HepG2 (cell line): ENCODE measurements around the gene CABP2. TPM values are rescaled to one million over a fixed set of nuclear protein-coding genes. Genes with fewer than 3 reads are reported as not detected.

Experiments
- CENPBD1 ChIP-seq: sonication (generic); formaldehyde crosslinking; IDR thresholded peaks from 2 replicates; pipeline ENCODE4 v1.8.0; 2022; ENCODE audit warnings: missing genetic modification reagents, low read depth, mild to moderate bottlenecking, borderline replicate concordance
- ERF ChIP-seq: IDR thresholded peaks from 2 replicates; pipeline ENCODE4 v1.6.1; 2018; ENCODE audit warnings: missing biosample characterization, missing genetic modification reagents
- FOXP1 ChIP-seq, 2 experiments: fragments of 450-650 bp in 1 of 2; IDR thresholded peaks; 2 replicates each; pipeline ENCODE4 v1.6.1; 2017 to 2018; ENCODE audit warnings: antibody characterized with exemption in 1 of 2
- IRX3 ChIP-seq: sonication (generic); formaldehyde crosslinking; IDR thresholded peaks from 2 replicates; pipeline ENCODE4 v1.8.1; 2023; ENCODE audit warnings: mild to moderate bottlenecking, low read depth, missing genetic modification reagents, borderline replicate concordance
- ISL2 ChIP-seq: sonication (generic); formaldehyde crosslinking; IDR thresholded peaks from 2 replicates; pipeline ENCODE4 v1.5.0; 2020; ENCODE audit warnings: missing genetic modification reagents
- KDM5B ChIP-seq: sonication (generic); formaldehyde crosslinking; IDR thresholded peaks from 2 replicates; pipeline ENCODE4 v1.4.0; 2020; ENCODE audit warnings: missing genetic modification reagents, mild to moderate bottlenecking, borderline replicate concordance
- MYNN ChIP-seq: sonication (generic); formaldehyde crosslinking; IDR thresholded peaks from 2 replicates; pipeline ENCODE4 v1.4.0; 2020; ENCODE audit warnings: mild to moderate bottlenecking, low read depth, missing genetic modification reagents
- NR2F2 ChIP-seq: IDR thresholded peaks from 2 replicates; pipeline ENCODE4 v1.6.1; 2012; ENCODE audit warnings: low read depth, inconsistent platforms, borderline replicate concordance
- PPARG ChIP-seq: conservative IDR thresholded peaks from 2 replicates; pipeline ENCODE4 v1.6.1; 2016; ENCODE audit warnings: missing biosample characterization, missing genetic modification reagents
- PRDM4 ChIP-seq: sonication (generic); formaldehyde crosslinking; IDR thresholded peaks from 2 replicates; pipeline ENCODE4 v1.9.0; 2021; ENCODE audit warnings: missing genetic modification reagents, borderline replicate concordance
- TBL1XR1 ChIP-seq: fragments of 150-350 bp; IDR thresholded peaks from 2 replicates; pipeline ENCODE4 v1.6.1; 2014; ENCODE audit warnings: borderline replicate concordance, low read length; ENCODE audit not compliant: partially characterized antibody
- TFDP2 ChIP-seq: sonication (generic); formaldehyde crosslinking; IDR thresholded peaks from 2 replicates; pipeline ENCODE4 v1.4.0; 2020; ENCODE audit warnings: missing genetic modification reagents
- THYN1 ChIP-seq: sonication (generic); formaldehyde crosslinking; IDR thresholded peaks from 2 replicates; pipeline ENCODE4 v1.8.1; 2023; ENCODE audit warnings: low read depth, mild to moderate bottlenecking, moderate library complexity, missing genetic modification reagents, borderline replicate concordance
- YEATS2 ChIP-seq: sonication (generic); formaldehyde crosslinking; IDR thresholded peaks from 2 replicates; pipeline ENCODE4 v1.4.0; 2020; ENCODE audit warnings: missing genetic modification reagents, borderline replicate concordance
- ZBTB7A ChIP-seq: sonication (generic); formaldehyde crosslinking; IDR thresholded peaks from 2 replicates; pipeline ENCODE4 v1.8.0; 2022; ENCODE audit warnings: mild to moderate bottlenecking, missing genetic modification reagents
- ZFY ChIP-seq: sonication (generic); formaldehyde crosslinking; IDR thresholded peaks from 2 replicates; pipeline ENCODE4 v1.4.0; 2020; ENCODE audit warnings: missing genetic modification reagents
- ZNF263 ChIP-seq: sonication (generic); formaldehyde crosslinking; IDR thresholded peaks from 2 replicates; pipeline ENCODE4 v1.4.0; 2020; ENCODE audit warnings: missing genetic modification reagents
- ZNF567 ChIP-seq: sonication (generic); formaldehyde crosslinking; IDR thresholded peaks from 2 replicates; pipeline ENCODE4 v1.8.1; 2023; ENCODE audit warnings: mild to moderate bottlenecking, missing genetic modification reagents, borderline replicate concordance
- ZNF577 ChIP-seq: sonication (generic); formaldehyde crosslinking; IDR thresholded peaks from 2 replicates; pipeline ENCODE4 v1.4.0; 2020; ENCODE audit warnings: mild to moderate bottlenecking, low read depth, missing genetic modification reagents, borderline replicate concordance
- polyA plus RNA-seq, 8 experiments: library from polyadenylated mRNA; depleted of rRNA in 3 of 8; stranded (reverse) in 7 of 8; unstranded in 1 of 8; fragments of >200 nt; fragmentation: Illumina TruSeq in 4 of 8; extraction: Trizol in 4 of 8; gene quantifications; 2 replicates each; pipeline versions ENCODE4 v1.2.1 to v1.2.3, GENCODE V29; 2011 to 2016; ENCODE audit warnings: low read depth in 4 of 8, missing spikeins in 1 of 8, mixed read lengths in 1 of 8; ENCODE audit not compliant: insufficient read depth in 1 of 8
- total RNA-seq, 5 experiments: library from RNA; depleted of rRNA; stranded (reverse); fragments of >200 nt; fragmentation: Illumina TruSeq; extraction: Trizol; gene quantifications; 2 replicates each; pipeline ENCODE4 v1.2.3, GENCODE V29; 2016; ENCODE audit warnings: low read depth in 1 of 5
- TF ChIP-seq, protein P1 (sequence below): sonication (generic); formaldehyde crosslinking; IDR thresholded peaks from 2 replicates; pipeline ENCODE4 v1.5.0; 2020; ENCODE audit warnings: mild to moderate bottlenecking, missing genetic modification reagents, borderline replicate concordance
- TF ChIP-seq, protein P2 (sequence below): fragments of 450-650 bp; IDR thresholded peaks from 2 replicates; pipeline ENCODE4 v1.6.1; 2017

Gene CABP2
- total and polyA plus RNA-seq, 2 of the 13 experiments (the other 11 are each of a cell fraction or from before 2014, with no cell fraction given), result not detected

DNA sequence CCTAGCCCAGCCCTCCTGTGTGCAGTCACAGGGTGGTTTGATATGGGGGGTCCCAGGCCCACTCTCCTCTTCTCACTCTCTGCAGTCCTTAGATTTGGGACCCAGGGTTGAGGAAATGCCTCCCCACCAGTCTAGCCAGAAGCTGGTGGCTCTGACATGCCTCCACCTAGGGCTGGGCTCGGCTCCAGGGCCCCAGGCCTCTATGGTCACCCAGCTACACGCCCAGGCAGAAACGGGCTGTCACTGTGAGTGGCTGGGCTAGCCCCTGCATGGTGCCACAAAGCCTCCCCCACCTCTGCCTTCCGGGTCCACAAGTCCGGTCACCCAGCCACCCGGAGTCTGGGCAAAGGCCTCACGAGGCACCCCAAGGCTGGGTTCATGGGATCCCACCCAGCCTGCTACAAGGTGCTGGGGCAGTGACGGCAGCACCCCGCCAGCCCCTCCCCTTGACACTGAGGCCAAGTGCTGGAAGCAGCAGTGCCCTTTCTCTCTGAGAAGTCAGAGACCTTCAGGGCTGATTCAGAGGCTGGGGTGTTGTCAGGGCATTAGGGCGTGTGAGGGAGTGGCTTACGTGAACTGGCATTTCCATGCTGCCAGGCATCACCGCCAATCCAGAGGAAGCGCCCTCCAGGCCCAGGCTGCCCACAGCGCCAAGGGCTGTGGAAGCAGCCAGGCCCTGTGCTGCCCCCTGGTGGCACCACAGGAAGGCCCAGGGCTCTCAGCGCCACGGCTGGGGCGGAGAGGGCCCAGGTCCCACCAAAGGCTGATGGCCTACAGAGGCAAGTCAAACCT, 17.4 kb downstream of the CABP2 start (continued):
- TF ChIP-seq PRDM4 (CRISPR knock-in tag) (no peak), ZNF577 (no peak), PPARG (CRISPR knock-in tag) (0 out of 2 replicates have a peak, but pooled peaks have one; percentile 12), IRX3 (CRISPR knock-in tag) (no peak), ZNF263 (CRISPR knock-in tag) (no peak), NR2F2 (no peak), ZBTB7A (CRISPR knock-in tag) (0 out of 2 replicates have a peak, but pooled peaks have one; percentile 27), ZNF567 (CRISPR knock-in tag) (no peak), ERF (CRISPR knock-in tag) (no peak), ISL2 (CRISPR knock-in tag) (0 out of 2 replicates have a peak, but pooled peaks have one; percentile 18), TBL1XR1 (no peak), YEATS2 (no peak; the same call in 1 of the 2 replicates), TFDP2 (CRISPR knock-in tag) (no peak), FOXP1 (IDR thresholded peaks at IDR 0.05) (no peak), FOXP1 (CRISPR knock-in tag; IDR thresholded peaks at IDR 0.05) (no peak), MYNN (CRISPR knock-in tag) (no peak), KDM5B (CRISPR knock-in tag) (peak; percentile 75; the same call in 1 of the 2 replicates), ZFY (peak; percentile 75), CENPBD1 (CRISPR knock-in tag) (no peak), THYN1 (no peak)
- TF ChIP-seq, protein P1, sequence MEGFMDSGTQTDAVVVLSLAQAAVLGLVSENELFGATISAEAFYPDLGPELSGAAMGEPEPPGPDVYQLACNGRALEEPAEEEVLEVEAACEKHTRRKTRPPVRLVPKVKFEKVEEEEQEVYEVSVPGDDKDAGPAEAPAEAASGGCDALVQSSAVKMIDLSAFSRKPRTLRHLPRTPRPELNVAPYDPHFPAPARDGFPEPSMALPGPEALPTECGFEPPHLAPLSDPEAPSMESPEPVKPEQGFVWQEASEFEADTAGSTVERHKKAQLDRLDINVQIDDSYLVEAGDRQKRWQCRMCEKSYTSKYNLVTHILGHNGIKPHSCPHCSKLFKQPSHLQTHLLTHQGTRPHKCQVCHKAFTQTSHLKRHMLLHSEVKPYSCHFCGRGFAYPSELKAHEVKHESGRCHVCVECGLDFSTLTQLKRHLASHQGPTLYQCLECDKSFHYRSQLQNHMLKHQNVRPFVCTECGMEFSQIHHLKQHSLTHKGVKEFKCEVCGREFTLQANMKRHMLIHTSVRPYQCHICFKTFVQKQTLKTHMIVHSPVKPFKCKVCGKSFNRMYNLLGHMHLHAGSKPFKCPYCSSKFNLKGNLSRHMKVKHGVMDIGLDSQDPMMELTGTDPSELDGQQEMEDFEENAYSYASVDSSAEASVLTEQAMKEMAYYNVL (CRISPR knock-in tag), result 0 out of 2 replicates have a peak, but pooled peaks have one; percentile 55
- TF ChIP-seq, protein P2, sequence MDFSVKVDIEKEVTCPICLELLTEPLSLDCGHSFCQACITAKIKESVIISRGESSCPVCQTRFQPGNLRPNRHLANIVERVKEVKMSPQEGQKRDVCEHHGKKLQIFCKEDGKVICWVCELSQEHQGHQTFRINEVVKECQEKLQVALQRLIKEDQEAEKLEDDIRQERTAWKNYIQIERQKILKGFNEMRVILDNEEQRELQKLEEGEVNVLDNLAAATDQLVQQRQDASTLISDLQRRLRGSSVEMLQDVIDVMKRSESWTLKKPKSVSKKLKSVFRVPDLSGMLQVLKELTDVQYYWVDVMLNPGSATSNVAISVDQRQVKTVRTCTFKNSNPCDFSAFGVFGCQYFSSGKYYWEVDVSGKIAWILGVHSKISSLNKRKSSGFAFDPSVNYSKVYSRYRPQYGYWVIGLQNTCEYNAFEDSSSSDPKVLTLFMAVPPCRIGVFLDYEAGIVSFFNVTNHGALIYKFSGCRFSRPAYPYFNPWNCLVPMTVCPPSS, result no peak
